Nephron (organoid): ENCODE measurements around the gene E4F1.
"Not testable (repeated sequence)": the region's sequence is repeated elsewhere in the genome, so short reads cannot be mapped to it uniquely, and the experiment has no call there.

ENCODE experiments used
- H3K27ac Mint-ChIP-seq, 3 experiments: 2 replicates each; pipeline ENCODE4 v1.8.0; 2020; ENCODE audit warnings: mixed read lengths in 3 of 3, mild to moderate bottlenecking in 2 of 3, moderate library complexity in 1 of 3
- H3K27me3 Mint-ChIP-seq: 2 replicates; pipeline ENCODE4 v1.8.0; 2021; ENCODE audit warnings: low read depth, mild to moderate bottlenecking, moderate library complexity, mixed read lengths
- H3K36me3 Mint-ChIP-seq: 2 replicates; pipeline ENCODE4 v1.8.0; 2020; ENCODE audit warnings: low read depth, mixed read lengths
- H3K4me1 Mint-ChIP-seq: 2 replicates; pipeline ENCODE4 v1.8.0; 2020; ENCODE audit warnings: mixed read lengths
- H3K4me3 Mint-ChIP-seq, 3 experiments: 2 replicates each; pipeline ENCODE4 v1.8.0; 2020; ENCODE audit warnings: mild to moderate bottlenecking in 3 of 3, mixed read lengths in 3 of 3, moderate library complexity in 2 of 3
- H3K9me3 Mint-ChIP-seq: 2 replicates; pipeline ENCODE4 v1.8.0; 2020; ENCODE audit warnings: mixed read lengths
- CTCF ChIP-seq, 3 experiments: fragments of 200-600 bp; sonication (generic); IDR thresholded peaks; one replicate each; pipeline ENCODE4 v1.5.0; 2021; ENCODE audit warnings: antibody characterized with exemption in 3 of 3; ENCODE audit not compliant: unreplicated experiment in 3 of 3

The E4F1 gene

GRCh38 chr16:2238150-2238837 lies 14.9 kb downstream of the E4F1 start:
- H3K36me3 Mint-ChIP-seq = peaks cover 4% of the 10 kb centered on the region
- no peak overlapping the region for H3K4me3 Mint-ChIP-seq
- no peaks in the 10 kb centered on the region for H3K9me3 Mint-ChIP-seq
- H3K27me3 Mint-ChIP-seq = peaks cover 37% of the 10 kb centered on the region
- H3K27ac Mint-ChIP-seq = no peak overlapping the region
- no peaks in the 10 kb centered on the region for H3K4me1 Mint-ChIP-seq
- TF ChIP-seq CTCF (IDR thresholded peaks at IDR 0.05; ENCODE audit: unreplicated experiment in 3 of 3) = no peak

- TF ChIP-seq CTCF (IDR thresholded peaks at IDR 0.05; ENCODE audit: unreplicated experiment in 3 of 3) = no peak
- no peaks in the 10 kb centered on the region for H3K4me1 Mint-ChIP-seq
- H3K36me3 Mint-ChIP-seq = peaks cover 4% of the 10 kb centered on the region
- peaks cover 37% of the 10 kb centered on the region for H3K27me3 Mint-ChIP-seq
- no peak overlapping the region for H3K4me3 Mint-ChIP-seq
- H3K27ac Mint-ChIP-seq = no peak overlapping the region
- no peaks in the 10 kb centered on the region for H3K9me3 Mint-ChIP-seq
Observed at GRCh38 chr16:2238838-2239675, 15.7 kb downstream of the E4F1 start.

- peaks cover 32% of the 10 kb centered on the region for H3K27me3 Mint-ChIP-seq
- H3K27ac Mint-ChIP-seq, H3K4me3 Mint-ChIP-seq, H3K9me3 Mint-ChIP-seq, H3K36me3 Mint-ChIP-seq, H3K4me1 Mint-ChIP-seq: not testable (repeated sequence)
Observed at GRCh38 chr16:2240331-2240730, 16.9 kb downstream of the E4F1 start.

GRCh38 chr16:2242598-2242997 lies 19.2 kb downstream of the E4F1 start:
- Mint-ChIP-seq H3K27ac (no peak overlapping the region), H3K27me3 (peaks cover 15% of the 10 kb centered on the region), H3K4me3 (no peak overlapping the region), H3K4me1 (no peaks in the 10 kb centered on the region), H3K9me3 (no peaks in the 10 kb centered on the region), H3K36me3 (peaks cover 15% of the 10 kb centered on the region)
- no peak for TF ChIP-seq CTCF (IDR thresholded peaks at IDR 0.05; ENCODE audit: unreplicated experiment in 3 of 3)

- no peak overlapping the region for H3K4me3 Mint-ChIP-seq
- H3K36me3 Mint-ChIP-seq = peaks cover 15% of the 10 kb centered on the region
- no peaks in the 10 kb centered on the region for H3K4me1 Mint-ChIP-seq
- no peaks in the 10 kb centered on the region for H3K9me3 Mint-ChIP-seq
- H3K27ac Mint-ChIP-seq = no peak overlapping the region
- TF ChIP-seq CTCF (IDR thresholded peaks at IDR 0.05; ENCODE audit: unreplicated experiment in 3 of 3) = no peak
- peaks cover 12% of the 10 kb centered on the region for H3K27me3 Mint-ChIP-seq
Observed at GRCh38 chr16:2243031-2243528, 19.7 kb downstream of the E4F1 start.

GRCh38 chr16:2243781-2244180 lies 20.4 kb downstream of the E4F1 start:
- H3K36me3 Mint-ChIP-seq = peaks cover 17% of the 10 kb centered on the region
- H3K4me1 Mint-ChIP-seq = no peaks in the 10 kb centered on the region
- peaks cover 7% of the 10 kb centered on the region for H3K27me3 Mint-ChIP-seq
- H3K9me3 Mint-ChIP-seq = no peaks in the 10 kb centered on the region
- H3K27ac Mint-ChIP-seq = no peak overlapping the region
- no peak overlapping the region for H3K4me3 Mint-ChIP-seq
- no peak for TF ChIP-seq CTCF (IDR thresholded peaks at IDR 0.05; ENCODE audit: unreplicated experiment in 3 of 3)
